ENCODE measurements around the gene ZNF544. TPM values are rescaled to one million over a fixed set of nuclear protein-coding genes. Genes with fewer than 3 reads are reported as not detected.
A peak's percentile ranks its signal among the peaks of the same experiment; 100 is the strongest.

ZNF544 gene
- total RNA-seq, 2 experiments from 2014 or later, result 32.2 to 38.5 TPM

- DNase-seq (peak; percentile 99), ATAC-seq (peak; percentile 98)
- Mint-ChIP-seq H3K4me3 (peak within 1 kb of the TSS; percentile 98), H3K4me1 (peaks cover 28% of the 10 kb centered on the region), H3K27ac (peak within 1 kb of the TSS; percentile 95), H3K9me3 (ENCODE audit: low read depth) (peaks cover 13% of the 10 kb centered on the region), H3K36me3 (ENCODE audit: low read depth) (peaks cover 60% of the 10 kb centered on the region), H3K27me3 (no peaks in the 10 kb centered on the region)
- POLR2A ChIA-PET, result interaction anchor here (0.5 to 1.2 kb wide), 3 partner anchors 41 to 1040 kb away, joined by 3 to 4 read pairs (median 3); no protein-coding TSS in a partner anchor
- intact Hi-C loops (cut with DNase I, micrococcal nuclease), result loop anchor here (1.0 to 2.0 kb wide), 21 partner anchors 27 to 998 kb away; partner anchors contain the start of genes ERVK3-1 (in 2 of the 2), ZNF584 (in 2 of the 2), ZSCAN22 (in 2 of the 2) and MZF1 (in 1 of the 2)
- CTCF ChIA-PET, result interaction anchor here (0.6 to 0.8 kb wide), 2 partner anchors 8 to 27 kb away, joined by 3 to 5 read pairs; no protein-coding TSS in a partner anchor
Observed at GRCh38 chr19:58278541-58279041, 49.9 kb downstream of the ZNF544 start, which contains the start of gene ZNF8. TSS of gene ZNF8 (plus strand) at chr19:58278955. CDS start at chr19:58279082, 127 bp downstream.

- DNase-seq (peak; percentile 82), ATAC-seq (peak; percentile 5)
- Mint-ChIP-seq H3K27me3 (no peaks in the 10 kb centered on the region), H3K36me3 (ENCODE audit: low read depth) (peaks cover 56% of the 10 kb centered on the region), H3K9me3 (ENCODE audit: low read depth) (peaks cover 10% of the 10 kb centered on the region), H3K4me1 (peaks cover 28% of the 10 kb centered on the region), H3K4me3 (peak overlapping the region; percentile 98), H3K27ac (peak overlapping the region; percentile 95)
- intact Hi-C loops (cut with DNase I, micrococcal nuclease), result loop anchor here (2.0 kb wide), 4 partner anchors 48 to 998 kb away; partner anchors contain the start of genes ZNF460 (in 1 of the 2), ZNF544 (in 1 of the 2) and ZSCAN22 (in 1 of the 2)
- ChIA-PET CTCF (interaction anchor here (0.5 kb wide), 1 partner anchor 276 kb away, joined by 3 read pairs; no protein-coding TSS in a partner anchor), POLR2A (interaction anchor here (0.5 to 1.2 kb wide), 4 partner anchors 20 to 1041 kb away, joined by 3 to 4 read pairs (median 3); no protein-coding TSS in a partner anchor)
Observed at GRCh38 chr19:58279042-58279924, 50.6 kb downstream of the ZNF544 start.

GRCh38 chr19:58279925-58280316 is 51.2 kb downstream of the ZNF544 start:
- intact Hi-C loops (cut with DNase I, micrococcal nuclease), result loop anchor here (2.0 kb wide), 4 partner anchors 47 to 999 kb away; partner anchors contain the start of genes ZNF460 (in 1 of the 2), ZNF544 (in 1 of the 2) and ZSCAN22 (in 1 of the 2)
- Mint-ChIP-seq H3K9me3 (ENCODE audit: low read depth) (peaks cover 5% of the 10 kb centered on the region), H3K4me3 (peak overlapping the region; percentile 98), H3K4me1 (peaks cover 28% of the 10 kb centered on the region), H3K27ac (peak overlapping the region; percentile 95), H3K36me3 (ENCODE audit: low read depth) (peaks cover 54% of the 10 kb centered on the region), H3K27me3 (no peaks in the 10 kb centered on the region)
- ChIA-PET POLR2A (no interaction called here), CTCF (interaction anchor here (0.5 kb wide), 1 partner anchor 277 kb away, joined by 3 read pairs; no protein-coding TSS in a partner anchor)
- ATAC-seq (no peak), DNase-seq (no peak)

DNA sequence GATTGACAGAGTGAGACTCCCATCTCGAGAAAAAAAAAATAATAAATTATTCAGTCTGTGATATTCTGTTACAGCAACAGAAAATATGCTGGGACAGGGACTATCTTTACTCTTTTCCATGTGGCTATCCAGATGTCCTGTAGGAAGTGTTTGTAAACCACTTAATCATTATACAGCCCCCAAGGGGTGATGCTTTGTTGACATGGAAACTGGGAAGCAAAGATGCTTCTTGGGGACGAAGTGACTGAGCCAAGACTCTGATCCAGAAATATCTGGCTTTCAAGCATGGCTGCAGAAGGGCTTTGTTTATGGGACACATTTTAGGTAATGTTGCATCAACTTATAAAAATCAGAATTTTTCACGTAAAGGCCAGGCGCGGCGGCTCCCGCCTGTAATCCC is 55.5 kb downstream of the ZNF544 start:
- no peaks in the 10 kb centered on the region for H3K9me3 Mint-ChIP-seq (ENCODE audit: low read depth)
- no peaks in the 10 kb centered on the region for H3K27me3 Mint-ChIP-seq
- POLR2A ChIA-PET, result no interaction called here
- H3K4me3 Mint-ChIP-seq, result no peak overlapping the region
- intact Hi-C loops (cut with DNase I, micrococcal nuclease), result no loop called here
- H3K4me1 Mint-ChIP-seq, result peaks cover 26% of the 10 kb centered on the region
- H3K27ac Mint-ChIP-seq, result no peak overlapping the region
- H3K36me3 Mint-ChIP-seq (ENCODE audit: low read depth), result peaks cover 70% of the 10 kb centered on the region
- DNase-seq, result no peak
- CTCF ChIA-PET, result no interaction called here
- no peak for ATAC-seq

DNA sequence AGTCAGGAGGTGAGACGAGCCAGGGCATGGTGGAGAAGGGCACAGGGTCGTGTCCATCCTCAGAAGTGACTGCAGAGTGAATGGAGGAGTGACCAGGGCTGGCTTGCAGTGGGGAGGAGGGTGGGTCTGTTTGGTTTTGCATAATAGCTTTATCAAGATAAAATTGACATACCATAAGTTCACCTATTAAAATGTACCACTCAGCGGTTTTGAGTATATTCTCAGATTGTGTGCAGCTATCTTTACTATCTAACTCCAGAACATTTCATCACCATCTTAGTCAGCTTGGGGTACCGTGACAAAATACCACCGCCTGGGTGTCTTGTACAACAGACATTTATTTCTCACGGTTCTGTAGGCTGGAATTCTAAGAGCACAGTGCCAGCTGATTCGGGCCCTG is 63.2 kb downstream of the ZNF544 start:
- intact Hi-C loops (cut with DNase I, micrococcal nuclease), result no loop called here
- CTCF ChIA-PET, result no interaction called here
- DNase-seq (no peak), ATAC-seq (no peak)
- H3K4me3 Mint-ChIP-seq, result no peak overlapping the region
- H3K27me3 Mint-ChIP-seq, result no peaks in the 10 kb centered on the region
- H3K36me3 Mint-ChIP-seq (ENCODE audit: low read depth), result peaks cover 89% of the 10 kb centered on the region
- POLR2A ChIA-PET, result no interaction called here
- H3K27ac Mint-ChIP-seq, result no peak overlapping the region
- H3K4me1 Mint-ChIP-seq, result no peaks in the 10 kb centered on the region
- peaks cover 32% of the 10 kb centered on the region for H3K9me3 Mint-ChIP-seq (ENCODE audit: low read depth)

- POLR2A ChIA-PET, result no interaction called here
- Mint-ChIP-seq H3K9me3 (ENCODE audit: low read depth) (peaks cover 32% of the 10 kb centered on the region), H3K4me3 (no peak overlapping the region), H3K4me1 (no peaks in the 10 kb centered on the region), H3K27me3 (no peaks in the 10 kb centered on the region), H3K27ac (no peak overlapping the region), H3K36me3 (ENCODE audit: low read depth) (peaks cover 81% of the 10 kb centered on the region)
- intact Hi-C loops (cut with DNase I, micrococcal nuclease), result no loop called here
- ATAC-seq (no peak), DNase-seq (no peak)
- CTCF ChIA-PET, result no interaction called here
Observed at GRCh38 chr19:58294743-58295374, 66.1 kb downstream of the ZNF544 start.

DNA sequence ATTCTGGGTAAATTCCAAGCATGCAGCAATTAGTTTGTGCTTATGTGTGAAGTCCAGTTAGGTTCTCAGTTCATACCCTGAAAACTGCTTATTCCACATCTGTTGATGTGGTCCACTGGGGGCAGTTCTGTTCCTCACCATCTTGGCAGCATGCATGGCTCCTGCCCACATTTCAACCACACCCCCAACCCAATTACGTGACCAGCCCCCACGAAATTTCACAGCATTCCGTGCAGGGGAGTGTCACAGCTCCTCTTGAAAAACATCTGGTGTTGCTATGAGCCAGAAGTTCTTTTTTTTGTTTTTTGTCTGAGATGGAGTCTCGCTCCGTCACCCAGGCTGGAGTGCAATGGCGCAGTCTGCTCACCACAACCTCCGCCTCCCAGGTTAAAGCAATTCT is 67.4 kb downstream of the ZNF544 start:
- Mint-ChIP-seq H3K36me3 (ENCODE audit: low read depth) (peaks cover 85% of the 10 kb centered on the region), H3K27me3 (no peaks in the 10 kb centered on the region), H3K27ac (no peak overlapping the region), H3K9me3 (ENCODE audit: low read depth) (peaks cover 32% of the 10 kb centered on the region), H3K4me1 (no peaks in the 10 kb centered on the region), H3K4me3 (no peak overlapping the region)
- DNase-seq (no peak), ATAC-seq (no peak)
- ChIA-PET POLR2A (no interaction called here), CTCF (interaction anchor here (0.7 kb wide), 1 partner anchor 170 kb away, joined by 3 read pairs; no protein-coding TSS in a partner anchor)
- intact Hi-C loops (cut with DNase I, micrococcal nuclease), result no loop called here

DNA sequence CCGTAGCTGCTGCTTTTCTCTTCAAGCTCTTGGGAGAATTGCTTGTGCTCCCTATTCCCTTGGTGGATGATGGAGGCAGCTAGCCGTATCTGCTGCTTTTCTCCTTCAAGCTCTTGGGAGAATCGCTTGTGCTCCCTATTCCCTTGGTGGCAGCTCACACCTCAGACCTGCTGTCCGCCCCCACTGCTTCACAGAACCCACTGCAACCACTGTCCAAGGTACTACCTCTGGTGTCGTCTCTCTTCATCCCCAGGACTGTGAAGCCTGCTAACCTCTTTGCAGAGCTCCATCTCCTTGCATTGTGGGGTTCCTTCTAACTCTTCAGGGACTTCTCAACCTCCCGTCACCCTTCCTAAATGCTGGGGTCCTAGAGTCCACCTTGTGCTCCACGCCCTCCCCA is 71.9 kb downstream of the ZNF544 start:
- Mint-ChIP-seq H3K27me3 (no peaks in the 10 kb centered on the region), H3K27ac (no peak overlapping the region), H3K36me3 (ENCODE audit: low read depth) (peaks cover 64% of the 10 kb centered on the region), H3K9me3 (ENCODE audit: low read depth) (no peaks in the 10 kb centered on the region), H3K4me1 (peaks cover 13% of the 10 kb centered on the region), H3K4me3 (no peak overlapping the region)
- intact Hi-C loops (cut with DNase I, micrococcal nuclease), result no loop called here
- POLR2A ChIA-PET, result no interaction called here
- ATAC-seq (no peak), DNase-seq (no peak)
- CTCF ChIA-PET, result no interaction called here

DNA sequence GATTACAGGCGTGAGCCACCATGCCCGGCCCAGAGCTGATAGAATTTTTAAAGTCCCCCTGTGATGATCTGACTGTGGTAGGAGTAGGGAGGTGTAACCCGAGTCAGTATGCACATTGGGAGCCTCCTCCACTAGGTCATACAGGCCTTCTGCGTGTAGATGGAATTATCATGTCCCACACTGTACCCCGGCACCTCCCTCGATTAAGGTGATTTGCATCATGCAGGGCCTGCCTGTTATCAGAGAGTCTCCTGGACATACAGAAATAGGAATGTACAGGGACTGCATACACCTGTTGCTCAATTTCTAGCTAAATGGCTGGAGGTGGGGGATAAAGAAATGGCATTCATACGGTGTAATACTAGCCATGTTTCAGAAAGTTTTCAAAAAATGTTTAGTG is 75.5 kb downstream of the ZNF544 start:
- intact Hi-C loops (cut with DNase I, micrococcal nuclease), result no loop called here
- POLR2A ChIA-PET, result no interaction called here
- H3K27me3 Mint-ChIP-seq, result no peaks in the 10 kb centered on the region
- peaks cover 69% of the 10 kb centered on the region for H3K36me3 Mint-ChIP-seq (ENCODE audit: low read depth)
- peak overlapping the region; percentile 100 for H3K27ac Mint-ChIP-seq
- CTCF ChIA-PET, result interaction anchor here (1.4 kb wide), 1 partner anchor 19 kb away, joined by 4 read pairs; no protein-coding TSS in a partner anchor
- peak overlapping the region; percentile 99 for H3K4me3 Mint-ChIP-seq
- no peaks in the 10 kb centered on the region for H3K9me3 Mint-ChIP-seq (ENCODE audit: low read depth)
- no peak for DNase-seq
- peaks cover 45% of the 10 kb centered on the region for H3K4me1 Mint-ChIP-seq
- ATAC-seq, result no peak

DNA sequence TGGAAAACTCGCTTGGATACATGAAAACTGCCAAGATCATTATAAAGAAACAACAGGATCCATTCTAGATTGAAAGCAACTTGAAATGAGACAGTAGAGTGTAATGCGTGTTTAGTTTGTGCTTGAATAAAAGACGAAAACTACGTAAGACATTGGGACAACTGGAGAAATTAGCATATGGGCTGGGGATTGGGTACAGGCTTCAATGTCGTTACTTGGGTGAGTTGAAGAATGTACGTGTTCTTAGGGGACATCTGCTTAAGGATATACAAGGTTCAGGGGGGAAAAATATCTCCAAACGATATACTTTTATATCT is 76.0 kb downstream of the ZNF544 start:
- peaks cover 71% of the 10 kb centered on the region for H3K36me3 Mint-ChIP-seq (ENCODE audit: low read depth)
- no peaks in the 10 kb centered on the region for H3K27me3 Mint-ChIP-seq
- H3K9me3 Mint-ChIP-seq (ENCODE audit: low read depth), result no peaks in the 10 kb centered on the region
- POLR2A ChIA-PET, result no interaction called here
- ATAC-seq (peak; percentile 4), DNase-seq (no peak)
- H3K27ac Mint-ChIP-seq, result peak overlapping the region; percentile 100
- intact Hi-C loops (cut with DNase I, micrococcal nuclease), result loop anchor here (1.0 to 5.0 kb wide), 22 partner anchors 22 to 1992 kb away; partner anchors contain the start of genes RPS5 (in 2 of the 2), ZNF8 (in 2 of the 2), ZSCAN22 (in 2 of the 2) and MZF1 (in 1 of the 2)
- peak overlapping the region; percentile 99 for H3K4me3 Mint-ChIP-seq
- CTCF ChIA-PET, result interaction anchor here (0.6 to 1.4 kb wide), 2 partner anchors 19 to 252 kb away, joined by 3 to 4 read pairs; no protein-coding TSS in a partner anchor
- peaks cover 49% of the 10 kb centered on the region for H3K4me1 Mint-ChIP-seq
